Adrenal gland (tissue), 12 donors: ENCODE data around the gene HRC. TPM values are rescaled to one million over a fixed set of nuclear protein-coding genes. Genes with fewer than 3 reads are reported as not detected.

Experiments
- DNase-seq, 7 donors: peaks; one replicate each; pipeline ENCODE4 v3.0.0-alpha.2; 2019 to 2020
- H3K27ac ChIP-seq, 5 donors: fragments of 200-600 bp; sonication (generic) in 4 of 5; 1 replicate in 3 of 5; 2 replicates in 2 of 5; pipeline versions ENCODE4 v1.5.1 to v1.8.0; 2016 to 2020; ENCODE audit warnings: mild to moderate bottlenecking in 1 of 5
- H3K27me3 ChIP-seq: fragments of 200-600 bp; 2 replicates; pipeline ENCODE4 v1.8.0; 2021
- H3K36me3 ChIP-seq, 2 donors: fragments of 200-600 bp; replicated peaks in 1 of 2; 1 replicate in 1 of 2; 2 replicates in 1 of 2; pipeline versions ENCODE4 v1.5.1 to v1.8.0; 2018 to 2022
- H3K4me1 ChIP-seq, 2 donors: fragments of 200-600 bp; replicated peaks in 1 of 2; 1 replicate in 1 of 2; 2 replicates in 1 of 2; pipeline versions ENCODE4 v1.5.1 to v1.8.0; 2018 to 2021
- H3K4me3 ChIP-seq, 4 donors: fragments of 200-600 bp; sonication (generic) in 3 of 4; one replicate each; pipeline ENCODE4 v1.5.1; 2016 to 2018
- H3K9me3 ChIP-seq, 3 donors: fragments of 200-600 bp; sonication (generic) in 1 of 3; replicated peaks in 1 of 3; 1 replicate in 2 of 3; 2 replicates in 1 of 3; pipeline versions ENCODE4 v1.5.1 to v1.8.0; 2016 to 2021
- CTCF ChIP-seq, 6 experiments: fragments of 450-650 bp in 4 of 6; fragments of 200-600 bp in 2 of 6; sonication (generic) in 1 of 6; IDR thresholded peaks; 1 replicate in 5 of 6; 2 replicates in 1 of 6; pipeline versions ENCODE4 v1.5.1 to v1.8.0; 2016 to 2021; ENCODE audit warnings: antibody characterized with exemption in 6 of 6, mild to moderate bottlenecking in 2 of 6, moderate library complexity in 1 of 6
- POLR2A ChIP-seq, 2 donors: fragments of 450-650 bp; IDR thresholded peaks; one replicate each; pipeline ENCODE4 v1.6.1; 2017; ENCODE audit warnings: antibody characterized with exemption in 2 of 2, mild to moderate bottlenecking in 2 of 2, moderate library complexity in 1 of 2
- WGBS, 4 donors: extraction: QIAGEN DNeasy Blood & Tissue Kit in 2 of 4; methylation state at CpG; one replicate each; pipeline versions ENCODE4 v1.1.5 to v1.1.7; 2013 to 2017; 5-methylcytosine and 5-hydroxymethylcytosine counted together
- intact Hi-C, 2 donors: fragments of 100-400 bp; cut with DNase I; formaldehyde crosslinking; loops; one replicate each; pipeline versions ENCODE4 v1.14.1 to v1.15.0; 2022 to 2023
- polyA plus RNA-seq, 3 donors: library from polyadenylated mRNA; stranded (reverse); fragments of 200-250 nt in 2 of 3; fragments of 350-450 nt in 1 of 3; fragmentation: Illumina TruSeq in 1 of 3; extraction: RNeasy Lipid Tissue Mini Kit (QIAGEN cat#74804) in 1 of 3; gene quantifications; one replicate each; pipeline ENCODE4 v1.2.3, GENCODE V29; 2013 to 2014
- total RNA-seq, 9 donors: library from RNA; depleted of rRNA in 4 of 9; stranded (reverse); fragments of >200 nt in 4 of 9; fragments of 120-200 nt in 1 of 9; fragmentation: NEBNext Ultra II Directional in 1 of 9; extraction: Animal tissue kit (Norgen Biotek cat#: 25700) in 1 of 9; gene quantifications; one replicate each; pipeline versions ENCODE4 v1.1.0 to v1.2.4, GENCODE V29; 2013 to 2023
- donor health status: healthy with polysubstance abuse.
- donor health status: Bipolar disorder and iron deficiency.
- donor health status: DM: yes; HTN: yes; CAD: no.
- donor health status: DM: no; HTN: no; CAD: no.
- donor health status: DM: no; HTN: no; CAD: no.
- donor health status: DM: yes; HTN: yes; CAD: no.

HRC gene
- total and polyA plus RNA-seq, 12 donors = 0.77 to 28.4 (median 2.5) TPM

GRCh38 chr19:49107625-49108459 lies 47.4 kb downstream of the HRC start:
- Histone ChIP-seq H3K4me1 (peaks cover 0 to 16% of the 10 kb centered on the region in 2 donors), H3K36me3 (peaks cover 0 to 58% of the 10 kb centered on the region in 2 donors), H3K4me3 (no peak overlapping the region), H3K27ac (no peak overlapping the region), H3K9me3 (no peaks in the 10 kb centered on the region), H3K27me3 (no peaks in the 10 kb centered on the region)
- TF ChIP-seq POLR2A (IDR thresholded peaks at IDR 0.05) = no peak
- no peak for TF ChIP-seq CTCF (IDR thresholded peaks at IDR 0.05)
- no peak for DNase-seq
- WGBS, 4 donors = 94% methylated on average over 89 to 93 of the region's 93 CpGs
- intact Hi-C loops = no loop called here

- peak; percentile 45 to 73 (median 67) for TF ChIP-seq CTCF (IDR thresholded peaks at IDR 0.05)
- TF ChIP-seq POLR2A (IDR thresholded peaks at IDR 0.05) = no peak
- H3K36me3 ChIP-seq = peaks cover 0 to 70% of the 10 kb centered on the region in 2 donors
- WGBS, 4 donors = 51 to 66% (median 57%) methylated on average over 11 to 12 of the region's 12 CpGs
- H3K27ac ChIP-seq = no peak overlapping the region
- H3K27me3 ChIP-seq = no peaks in the 10 kb centered on the region
- no peaks in the 10 kb centered on the region for H3K9me3 ChIP-seq
- intact Hi-C loops = no loop called here
- peak in 6 of 7 donors; percentile 48 to 86 (median 68) for DNase-seq
- H3K4me3 ChIP-seq = no peak overlapping the region
- peaks cover 0 to 16% of the 10 kb centered on the region in 2 donors for H3K4me1 ChIP-seq
These were observed 48.5 kb downstream of the HRC start for GRCh38 chr19:49106648-49107135.

GRCh38 chr19:49104229-49104864 lies 50.8 kb downstream of the HRC start:
- H3K36me3 ChIP-seq = peaks cover 0 to 93% of the 10 kb centered on the region in 2 donors
- DNase-seq = no peak
- 69 to 74% (median 74%) methylated on average over 23 to 30 of the region's 30 CpGs for WGBS, 4 donors
- H3K4me3 ChIP-seq = no peak overlapping the region
- peaks cover 0 to 5% of the 10 kb centered on the region in 2 donors for H3K4me1 ChIP-seq
- TF ChIP-seq CTCF (IDR thresholded peaks at IDR 0.05) (no peak), POLR2A (IDR thresholded peaks at IDR 0.05) (no peak)
- no peaks in the 10 kb centered on the region for H3K27me3 ChIP-seq
- H3K9me3 ChIP-seq = no peaks in the 10 kb centered on the region
- intact Hi-C loops = loop anchor here in 1 of 2 donors (5.0 kb wide), 1 partner anchor 43 kb away; no protein-coding TSS in a partner anchor
- no peak overlapping the region for H3K27ac ChIP-seq
